Skin of body (tissue), 2 donors: ENCODE results near the gene KLHL22. TPM values are rescaled to one million over a fixed set of nuclear protein-coding genes. Genes with fewer than 3 reads are reported as not detected.

Experiments
- DNase-seq: peaks from one replicate; lab custom pipeline; 2025; lab: John Stamatoyannopoulos, UW
- total RNA-seq: library from RNA; depleted of rRNA; stranded (reverse); fragments of >200 nt; gene quantifications from one replicate; pipeline ENCODE4 v1.2.3, GENCODE V29; 2014

KLHL22 gene
- total RNA-seq, 1 donor from 2014 or later: 31.0 TPM

DNA sequence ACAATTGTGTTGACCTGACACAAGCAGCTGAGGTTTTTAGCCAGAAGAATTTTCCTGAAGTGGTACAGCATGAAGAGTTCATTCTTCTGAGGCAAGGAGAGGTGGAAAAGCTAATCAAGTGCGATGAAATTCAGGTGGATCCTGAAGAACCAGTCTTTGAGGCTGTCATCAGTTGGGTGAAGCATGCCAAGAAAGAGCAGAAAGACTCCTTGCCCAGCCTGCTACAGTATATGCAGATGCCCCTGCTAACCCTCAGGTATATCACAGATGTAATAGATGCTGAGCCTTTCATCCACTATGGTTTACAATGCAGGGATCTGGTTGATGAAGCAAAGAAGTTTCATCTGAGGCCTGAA lies 45.1 kb downstream of the KLHL22 start:
- no peak for DNase-seq

DNA sequence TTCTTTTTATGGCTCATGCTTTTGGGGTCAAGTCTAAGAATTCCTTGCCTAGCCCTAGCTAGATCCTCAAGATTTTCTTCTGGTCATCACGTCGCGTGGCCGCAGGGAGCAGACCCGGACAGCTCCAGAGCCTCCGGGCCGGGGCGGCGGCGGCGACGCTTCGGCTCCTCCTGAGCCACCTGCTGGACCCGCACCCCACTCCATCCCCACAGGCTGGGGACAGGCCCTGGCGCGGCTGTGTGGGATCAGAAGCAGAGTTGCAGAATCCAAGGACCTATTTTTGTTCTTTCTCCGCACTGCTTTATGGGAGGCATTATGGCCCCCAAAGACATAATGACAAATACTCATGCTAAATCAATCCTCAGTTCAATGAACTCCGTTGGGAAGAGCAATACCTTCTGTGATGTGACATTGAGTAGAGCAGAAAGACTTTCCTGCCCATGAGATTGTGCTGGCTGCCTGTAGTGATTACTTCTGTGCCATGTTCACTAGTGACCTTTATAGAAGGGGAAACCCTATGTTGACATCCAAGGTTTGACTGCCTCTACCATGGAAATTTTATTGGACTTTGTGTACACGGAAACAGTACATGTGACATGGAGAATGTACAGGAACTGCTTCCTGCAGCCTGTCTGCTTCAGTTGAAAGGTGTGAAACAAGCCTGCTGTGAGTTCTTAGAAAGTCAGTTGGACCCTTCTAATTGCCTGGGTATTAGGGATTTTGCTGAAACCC lies 45.6 kb downstream of the KLHL22 start:
- DNase-seq: no peak

DNA sequence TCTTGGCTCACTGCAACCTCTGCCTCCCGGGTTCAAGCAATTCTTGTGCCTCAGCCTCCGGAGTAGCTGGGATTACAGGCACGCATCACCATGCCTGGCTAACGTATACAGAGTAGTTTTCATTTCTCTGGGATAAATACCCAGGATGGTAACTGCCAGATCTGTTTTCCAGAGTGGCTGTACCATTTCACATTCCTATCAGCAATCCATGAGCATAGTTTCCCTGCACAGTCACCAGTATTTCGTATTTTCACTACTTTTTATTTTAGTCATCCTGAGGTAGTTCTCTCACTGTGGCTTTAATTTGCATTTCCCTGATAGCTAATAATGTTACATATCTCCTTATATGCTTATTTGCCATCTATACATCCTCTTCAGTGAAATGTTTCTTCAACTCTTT lies 47.0 kb downstream of the KLHL22 start:
- DNase-seq: no peak

DNA sequence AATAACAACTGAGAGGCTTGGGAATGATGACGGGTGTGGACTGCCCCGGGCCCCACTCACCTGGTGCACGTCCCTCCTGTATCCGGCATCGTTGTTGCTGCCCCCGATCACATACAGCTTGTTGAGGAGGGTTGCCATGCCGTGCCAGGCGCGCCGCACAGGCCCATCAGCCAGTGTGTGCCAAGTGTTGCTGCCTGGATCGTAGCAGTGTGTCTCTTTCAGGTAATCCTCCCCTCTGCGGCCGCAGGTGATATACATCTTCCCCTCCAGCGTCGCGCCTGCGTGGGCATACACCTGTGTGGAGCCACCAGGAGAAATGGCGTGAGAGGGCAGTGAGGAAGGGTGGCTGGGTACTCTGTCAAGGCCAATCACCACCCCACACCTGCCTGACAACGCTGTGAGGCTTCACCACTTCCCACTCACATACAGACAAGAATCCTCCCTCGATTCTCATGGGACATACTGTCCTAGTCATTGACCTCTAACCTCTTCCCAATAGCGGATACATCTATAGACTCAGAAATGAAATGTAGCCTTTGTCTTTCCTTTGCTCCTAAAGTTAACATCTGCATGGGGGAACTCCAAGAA lies 49.1 kb downstream of the KLHL22 start:
- no peak for DNase-seq

DNA sequence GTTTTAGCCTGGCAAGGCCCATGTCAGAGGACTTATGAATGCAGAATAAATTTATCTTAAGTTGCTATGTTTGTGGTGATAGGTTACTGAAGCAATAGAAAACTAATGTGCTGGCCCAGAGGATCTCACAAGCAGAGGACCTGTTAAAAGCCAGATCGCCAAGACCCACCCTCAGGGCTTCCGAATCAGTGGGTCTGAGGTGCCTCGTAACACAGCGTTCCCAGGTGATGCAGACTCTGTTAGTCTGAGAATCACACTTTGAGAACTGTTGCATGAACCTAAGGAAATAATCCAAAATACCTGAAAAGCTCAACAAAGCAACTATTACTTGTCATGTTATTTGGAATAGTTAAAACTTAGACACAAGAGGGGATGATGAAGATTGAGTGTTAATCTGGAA lies 51.3 kb downstream of the KLHL22 start:
- DNase-seq: no peak

DNA sequence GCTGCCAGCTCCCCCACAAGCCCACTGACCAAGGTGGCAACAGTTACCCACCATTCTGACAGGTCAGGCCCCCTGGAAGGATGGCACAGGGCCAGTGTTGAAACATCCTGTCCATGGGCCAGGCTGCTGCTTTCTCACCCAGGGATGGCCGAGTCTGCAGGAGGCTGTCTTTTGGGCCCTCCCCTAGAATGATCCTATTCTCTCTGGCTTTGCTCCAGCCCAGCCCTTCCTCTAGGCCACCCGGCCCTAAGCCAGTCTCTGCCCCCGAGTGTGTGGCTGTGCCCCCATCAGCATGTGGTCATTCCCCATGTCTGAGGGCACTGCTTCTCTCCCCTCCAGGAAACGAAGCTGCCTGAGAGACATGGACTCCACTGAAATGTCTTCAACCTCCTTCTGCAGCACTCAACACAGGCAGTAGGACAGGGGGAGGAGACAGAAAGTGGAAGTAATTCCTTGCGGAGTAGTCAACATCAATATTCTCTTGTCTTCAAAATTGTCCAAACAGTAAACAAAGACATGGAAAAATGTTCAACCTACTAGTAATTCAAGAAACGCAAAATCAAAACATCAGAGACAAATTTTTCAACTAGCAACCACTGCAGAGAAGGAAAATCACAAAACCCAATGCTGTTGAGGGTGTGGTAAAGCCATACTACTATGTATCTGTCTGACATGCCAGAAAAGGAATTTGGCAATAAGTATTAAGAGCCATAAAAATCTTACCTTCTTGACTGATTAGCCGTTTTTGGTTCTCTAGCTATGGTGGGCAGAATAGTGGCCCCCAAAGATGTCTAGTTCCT lies 52.9 kb downstream of the KLHL22 start:
- DNase-seq: no peak

DNA sequence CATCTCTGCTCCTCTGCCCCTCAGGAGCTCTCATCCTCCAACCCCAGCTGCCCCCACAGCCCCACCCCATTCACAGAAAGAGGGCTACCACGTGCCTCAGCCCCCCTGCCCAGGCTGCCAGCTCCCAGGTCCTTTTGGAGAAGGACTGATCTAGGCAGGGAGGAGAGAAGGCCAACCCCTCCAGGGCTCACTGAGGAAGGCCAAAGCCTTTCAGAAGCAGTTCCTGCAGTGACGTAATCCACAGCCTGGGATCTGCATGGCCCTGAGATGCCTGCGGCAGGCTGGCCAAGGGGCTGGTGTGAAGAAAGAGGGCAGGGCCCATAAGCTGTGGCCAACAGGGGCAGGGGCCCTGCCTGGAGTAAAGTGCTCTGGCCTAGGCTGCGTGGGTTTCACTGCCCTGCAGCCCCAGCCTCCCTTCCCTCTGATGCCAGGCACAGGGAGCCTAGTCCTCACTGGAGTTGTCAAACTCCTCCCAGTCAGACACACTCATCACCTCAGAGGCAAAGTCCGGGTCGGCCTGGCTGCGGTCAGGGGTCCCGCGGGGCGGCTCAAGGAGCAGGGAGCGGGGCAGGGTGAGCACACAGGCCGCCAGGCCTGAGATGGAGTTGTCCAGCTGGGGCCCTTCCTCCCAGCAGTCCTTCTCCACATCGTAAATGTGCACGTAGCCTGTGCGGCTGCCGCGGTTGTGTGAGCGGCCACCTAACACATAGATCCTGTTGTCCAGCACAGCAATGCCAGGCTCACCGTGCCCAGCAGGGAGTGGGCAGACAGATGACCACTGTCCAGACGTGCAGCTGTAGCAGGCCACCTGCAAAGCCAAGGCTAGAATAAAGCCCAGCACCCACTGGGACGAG lies 53.7 kb downstream of the KLHL22 start:
- peak; percentile 13 for DNase-seq

DNA sequence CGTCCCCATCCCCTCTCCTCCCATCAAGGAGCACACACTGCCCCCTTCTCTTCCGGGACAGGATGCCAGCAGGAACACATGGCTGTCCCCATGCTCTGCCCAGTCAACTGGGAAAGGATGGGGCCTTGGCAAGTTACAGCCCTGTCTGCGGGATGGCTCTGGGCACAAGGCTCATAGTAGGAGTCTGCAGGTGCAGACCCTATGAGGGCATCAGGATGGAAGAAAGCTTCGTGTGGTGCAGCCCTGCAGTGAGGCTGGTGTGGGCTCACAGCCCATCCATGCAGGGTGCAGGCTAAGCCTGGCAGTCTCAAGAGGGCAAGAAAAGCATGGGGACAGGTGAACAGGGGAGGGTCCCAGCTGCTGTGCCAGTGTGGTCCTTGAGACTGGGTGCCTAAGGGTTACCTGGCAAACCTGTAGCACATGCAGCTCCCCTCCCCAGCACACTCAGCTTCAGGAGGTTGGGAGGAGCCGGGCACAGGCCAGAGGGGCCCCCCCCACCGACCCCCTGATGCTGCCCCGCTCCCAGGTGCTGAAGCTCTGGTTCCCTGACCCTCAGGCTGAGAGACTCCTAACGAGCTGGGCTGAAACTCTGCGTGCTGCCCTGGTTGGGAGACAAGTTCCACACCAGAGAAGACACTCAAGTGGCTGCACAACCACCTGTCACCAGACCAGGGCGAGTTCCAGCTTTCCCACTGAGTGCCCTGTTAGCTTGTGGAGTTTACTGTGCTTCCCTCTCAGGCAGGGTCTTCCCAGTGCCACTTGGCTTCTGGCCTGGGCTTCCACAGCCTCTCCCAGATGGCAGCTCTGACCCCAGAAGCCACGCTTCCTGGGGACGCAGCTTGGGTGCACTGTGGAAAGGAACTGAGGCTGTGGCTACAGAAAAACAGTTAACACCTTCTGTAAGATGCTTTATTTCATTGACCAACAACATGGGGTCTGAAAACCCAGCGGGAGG lies 54.7 kb downstream of the KLHL22 start:
- DNase-seq: no peak

DNA sequence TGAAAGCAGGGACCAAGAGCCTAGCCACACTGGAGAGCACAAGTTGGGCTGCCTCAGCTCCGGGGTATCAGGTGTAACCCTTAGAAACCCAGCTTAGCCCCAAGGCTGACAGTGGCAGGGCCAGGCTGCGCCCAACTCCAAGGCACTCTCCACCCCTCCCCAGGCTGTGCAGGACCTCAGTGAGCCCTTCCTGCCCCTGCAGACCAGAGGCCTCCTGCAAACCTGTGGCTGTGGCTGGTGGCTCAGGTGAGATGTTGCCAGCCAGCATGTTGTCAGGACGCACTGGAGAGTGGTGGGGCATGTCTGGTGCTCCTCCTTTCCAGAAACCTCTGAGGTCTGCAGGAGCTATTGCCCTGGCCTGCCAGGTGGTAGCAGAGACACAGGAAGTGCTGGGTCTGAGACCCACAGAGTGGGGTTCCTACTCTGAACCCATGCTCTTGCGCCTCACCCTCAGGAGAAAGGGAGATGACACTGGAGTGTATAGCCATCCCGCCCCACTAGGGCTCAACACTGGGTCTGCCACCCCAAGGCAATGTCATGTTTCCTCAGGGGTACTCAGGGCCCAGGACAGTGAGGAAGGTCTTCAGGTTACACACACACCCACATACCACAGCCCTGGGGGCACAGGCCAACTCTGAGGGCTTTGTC lies 55.5 kb downstream of the KLHL22 start:
- DNase-seq: no peak

DNA sequence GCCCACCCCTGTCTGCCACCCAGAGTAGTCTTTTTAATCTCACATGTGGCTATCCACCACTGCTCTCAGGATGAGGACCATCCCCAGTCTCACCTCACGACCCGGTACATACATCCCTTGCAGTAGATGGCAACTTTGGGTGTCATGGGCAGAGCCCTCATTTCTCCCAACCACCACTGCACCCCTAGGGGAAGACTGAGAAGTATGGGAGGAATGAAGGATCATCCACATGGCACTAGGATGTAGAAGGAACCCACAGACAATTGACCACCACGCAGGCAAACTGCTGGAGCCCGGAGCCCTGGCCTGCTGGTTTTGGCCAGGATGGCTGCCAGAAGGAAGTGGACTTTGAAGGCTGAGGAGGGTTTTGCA lies 56.1 kb downstream of the KLHL22 start:
- DNase-seq: no peak

DNA sequence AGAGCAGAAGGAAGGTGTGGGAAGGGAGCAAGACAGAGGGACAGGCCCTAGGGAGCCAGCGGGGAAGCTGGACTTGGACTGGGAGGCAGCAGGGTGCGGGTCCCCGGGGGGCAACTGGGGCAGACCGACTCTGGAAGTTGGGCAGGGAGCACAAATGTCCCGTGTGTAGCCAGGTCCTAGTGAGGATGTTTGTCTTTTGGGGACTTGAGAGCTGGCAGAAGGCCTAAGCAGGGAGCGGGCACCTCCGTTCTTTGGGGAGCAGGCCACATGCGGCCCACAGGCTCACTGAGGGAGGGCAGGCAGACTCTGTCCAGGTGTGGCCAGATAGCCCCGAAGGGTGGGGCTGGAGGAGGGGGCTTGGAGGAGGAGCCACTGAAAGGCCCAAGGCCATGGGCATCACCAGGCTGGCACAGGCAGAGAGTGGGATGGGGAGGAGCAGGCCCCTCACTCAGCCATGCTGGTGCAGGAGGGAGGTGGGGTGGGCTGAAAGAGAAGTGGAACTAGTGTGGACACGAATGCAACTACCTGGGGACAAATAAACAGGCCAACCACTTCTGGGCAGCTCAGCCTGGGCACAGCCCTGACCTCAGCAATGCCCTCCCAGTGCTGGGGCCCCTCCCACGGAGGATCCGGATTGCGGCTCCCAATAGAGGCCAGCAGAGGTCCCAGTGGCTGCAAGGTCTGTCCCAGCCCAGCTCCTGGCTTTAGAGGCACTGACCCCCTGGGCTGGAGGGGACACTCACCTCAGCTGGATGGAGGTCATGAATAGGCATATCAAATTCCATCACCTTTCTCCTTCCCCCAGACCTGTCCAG lies 56.7 kb downstream of the KLHL22 start:
- DNase-seq: no peak

DNA sequence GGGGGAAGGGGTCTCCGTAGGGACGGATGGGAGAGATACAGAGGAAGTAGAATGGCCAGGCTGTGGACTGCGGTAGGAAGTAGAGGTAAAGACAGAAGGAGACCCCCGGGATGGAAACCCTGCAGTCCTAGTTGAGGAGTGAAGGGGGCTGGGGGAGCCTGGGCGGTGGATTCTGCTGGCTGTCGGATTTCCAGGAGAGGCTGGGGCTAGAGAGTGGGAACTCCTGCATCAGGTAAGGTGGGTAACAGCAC lies 57.2 kb downstream of the KLHL22 start:
- DNase-seq: no peak

DNA sequence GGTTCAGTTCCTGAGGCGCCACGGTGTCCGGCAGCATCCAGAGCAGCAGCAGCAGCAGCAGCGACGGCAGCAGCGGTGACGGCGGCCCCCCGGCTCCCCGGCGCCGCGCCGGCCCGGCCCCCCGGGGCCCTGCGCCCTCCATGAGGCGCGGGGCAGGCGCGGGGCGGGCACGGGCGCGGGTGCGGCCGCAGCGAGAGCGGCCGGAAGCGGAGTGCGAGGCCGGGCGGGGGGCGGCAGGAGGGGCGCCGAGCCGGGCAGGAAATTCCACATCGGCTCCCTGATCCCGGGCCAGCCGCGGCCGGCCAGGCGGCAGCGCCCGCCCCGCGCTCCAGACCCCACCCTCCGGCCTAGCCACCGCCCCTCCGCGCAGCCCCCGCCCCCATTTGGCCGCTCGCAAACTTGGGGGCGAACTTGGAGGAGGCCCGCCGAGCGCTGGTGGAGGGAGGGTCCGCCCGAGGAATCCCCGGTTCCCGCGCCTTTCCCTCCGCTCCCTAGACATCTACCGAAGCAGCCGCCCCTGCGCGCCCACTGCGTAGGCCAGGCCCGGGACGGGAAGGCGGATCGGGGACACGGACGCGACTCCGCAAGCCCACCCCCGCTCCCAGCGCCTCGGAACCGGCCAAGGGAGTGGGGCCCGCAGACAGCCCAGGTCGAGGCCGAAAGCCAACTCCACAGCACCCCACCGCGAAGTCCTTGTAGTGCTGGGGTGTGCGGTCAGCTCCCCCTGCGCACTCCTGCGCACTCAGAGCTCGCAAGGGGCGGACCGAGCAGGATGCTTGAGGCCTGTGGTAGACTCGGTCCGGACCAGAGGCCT lies 57.8 kb downstream of the KLHL22 start, which contains the start of gene SCARF2:
TSS of gene SCARF2 (minus strand) at position 213 of the 814 bp plus-strand sequence. CDS start at position 142, 71 bp downstream.
- peak; percentile 67 for DNase-seq

DNA sequence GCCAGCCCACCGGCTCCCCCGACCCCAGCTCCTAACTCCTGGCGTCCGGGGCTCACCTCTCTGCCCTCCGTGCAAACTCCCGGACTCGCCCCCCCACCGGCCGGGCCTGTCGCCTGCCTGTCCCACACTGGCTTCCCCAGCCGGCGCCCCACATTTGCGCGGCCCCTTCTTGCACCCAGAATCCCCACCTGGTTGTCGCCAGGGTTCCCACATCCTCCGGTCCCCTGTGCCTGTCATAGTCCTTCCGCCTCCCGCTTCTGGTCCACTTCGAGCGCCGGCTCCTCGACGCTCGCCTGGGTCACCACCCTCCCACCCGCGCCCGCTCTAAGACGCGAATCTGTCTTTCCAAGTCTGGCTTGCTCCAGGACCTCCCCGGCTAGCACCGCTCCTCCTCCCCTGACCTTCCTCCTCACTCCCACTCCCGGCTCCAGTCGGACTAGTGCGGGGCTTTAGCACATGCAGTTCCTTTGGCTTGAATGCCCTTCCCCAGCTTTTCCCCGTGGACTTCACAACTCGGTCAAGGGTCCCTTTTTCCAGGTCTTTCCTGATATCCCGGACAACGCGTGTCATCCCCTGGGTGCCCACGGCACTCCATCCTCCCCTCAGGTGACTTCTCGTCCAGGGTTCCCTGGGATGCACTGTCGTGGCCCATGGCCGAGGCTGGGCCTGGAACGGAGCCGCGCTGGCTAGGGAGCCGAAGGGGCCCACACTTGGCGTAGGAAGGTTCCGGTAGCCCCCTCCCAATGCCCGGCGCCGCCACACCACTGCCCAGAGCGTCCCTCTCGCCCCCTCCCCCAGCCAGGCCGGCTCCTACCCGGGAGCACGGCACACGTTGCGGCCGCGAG lies 58.6 kb downstream of the KLHL22 start:
- DNase-seq: no peak

DNA sequence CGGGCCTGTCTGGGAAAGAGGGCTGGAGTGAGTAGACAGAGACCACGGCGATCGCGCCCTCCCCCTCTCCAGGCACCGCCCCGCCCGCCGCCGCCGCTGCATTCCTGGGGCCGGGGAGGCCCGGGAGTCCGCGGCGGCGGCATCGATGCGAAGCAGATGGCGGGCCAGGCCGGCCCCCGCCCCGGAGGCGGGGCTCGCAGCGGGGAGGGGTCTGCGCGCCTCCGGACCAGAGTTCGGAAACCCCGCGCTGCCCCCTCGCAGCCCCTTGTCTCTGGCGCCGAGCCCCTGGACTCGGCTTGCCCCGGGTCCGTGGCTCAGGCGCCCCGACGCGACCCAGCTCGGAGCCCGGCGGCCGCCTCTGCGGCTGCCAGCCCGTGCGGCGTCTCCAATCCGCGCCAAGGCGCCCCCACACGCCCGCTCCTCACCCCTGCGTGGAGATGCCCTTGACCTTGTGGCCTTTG lies 59.3 kb downstream of the KLHL22 start:
- DNase-seq: no peak

DNA sequence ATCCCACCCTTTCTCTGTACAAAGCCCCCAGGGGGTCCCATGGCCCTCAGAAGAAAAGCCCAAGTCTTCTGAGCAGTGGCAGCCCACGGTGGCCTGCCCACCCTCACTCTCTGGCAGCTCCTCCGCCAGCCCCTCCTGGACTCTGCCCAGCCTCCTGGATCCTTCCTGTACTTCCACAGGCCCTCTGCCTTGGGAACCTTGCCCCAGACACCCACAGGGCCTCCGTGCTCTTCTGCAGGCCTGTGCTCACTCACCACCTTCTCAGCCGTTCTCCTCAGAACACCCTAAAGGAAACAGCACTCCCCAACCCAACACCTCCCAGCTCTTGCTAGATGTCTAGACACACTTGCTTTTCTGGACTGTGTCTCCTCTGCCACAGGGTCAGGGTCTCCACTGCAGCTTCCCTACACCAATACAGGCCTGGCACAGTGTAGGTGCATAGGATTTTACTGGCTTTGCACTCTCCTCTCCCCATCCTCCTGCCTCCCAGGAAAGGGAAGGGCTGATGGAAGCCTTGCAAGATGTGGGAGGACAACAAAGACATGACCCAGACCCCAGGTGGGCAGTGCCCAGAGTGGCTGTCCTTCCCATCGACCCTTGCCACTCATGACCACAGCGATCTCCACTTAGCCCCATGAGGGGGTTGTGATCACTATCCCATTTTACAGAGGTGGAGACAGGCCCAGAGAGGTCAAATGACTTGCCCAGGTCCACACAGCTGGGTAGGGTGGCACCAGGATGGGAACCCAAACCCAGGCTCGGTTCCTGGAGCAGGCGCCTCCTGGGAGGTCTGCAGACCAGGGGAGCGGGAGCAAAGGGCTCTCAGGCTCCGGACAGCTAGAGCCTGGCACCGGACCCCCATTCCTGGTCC lies 59.9 kb downstream of the KLHL22 start:
- DNase-seq: no peak
